Lower leg skin (tissue), 4 donors: ENCODE results near the gene BLOC1S3. TPM values are rescaled to one million over a fixed set of nuclear protein-coding genes. Genes with fewer than 3 reads are reported as not detected.

Experiments used
- DNase-seq, 2 donors: peaks; one replicate each; pipeline ENCODE4 v3.0.0-alpha.2; 2019; ENCODE audit warnings: low spot score in 2 of 2
- H3K4me3 ChIP-seq: fragments of 200-600 bp; sonication (generic); 2 replicates; pipeline ENCODE4 v1.5.1; 2017; ENCODE audit warnings: mild to moderate bottlenecking, low read depth; ENCODE audit not compliant: poor library complexity, severe bottlenecking
- POLR2A ChIP-seq, 2 donors: fragments of 450-650 bp; IDR thresholded peaks; one replicate each; pipeline ENCODE4 v1.6.1; 2016 to 2017; ENCODE audit warnings: antibody characterized with exemption in 2 of 2, mild to moderate bottlenecking in 1 of 2, moderate library complexity in 1 of 2
- WGBS, 2 donors: methylation state at CpG; one replicate each; pipeline ENCODE4 v1.1.5; 2018; 5-methylcytosine and 5-hydroxymethylcytosine counted together
- intact Hi-C: fragments of 100-400 bp; cut with DNase I; formaldehyde crosslinking; loops from one replicate; pipeline ENCODE4 v1.15.0; 2023; ENCODE audit warnings: low total_unique reads
- total RNA-seq, 4 donors: library from RNA; depleted of rRNA; stranded (reverse); fragments of >200 nt; gene quantifications; one replicate each; pipeline ENCODE4 v1.1.0, GENCODE V29; 2016
- TF ChIP-seq, protein P1 (sequence below), 3 donors: fragments of 450-650 bp; IDR thresholded peaks; one replicate each; pipeline ENCODE4 v1.5.1; 2016; ENCODE audit warnings: antibody characterized with exemption in 3 of 3, mild to moderate bottlenecking in 3 of 3, moderate library complexity in 2 of 3

BLOC1S3 gene
- total RNA-seq, 4 donors from 2014 or later: 26.6 to 65.1 (median 31.4) TPM

DNA sequence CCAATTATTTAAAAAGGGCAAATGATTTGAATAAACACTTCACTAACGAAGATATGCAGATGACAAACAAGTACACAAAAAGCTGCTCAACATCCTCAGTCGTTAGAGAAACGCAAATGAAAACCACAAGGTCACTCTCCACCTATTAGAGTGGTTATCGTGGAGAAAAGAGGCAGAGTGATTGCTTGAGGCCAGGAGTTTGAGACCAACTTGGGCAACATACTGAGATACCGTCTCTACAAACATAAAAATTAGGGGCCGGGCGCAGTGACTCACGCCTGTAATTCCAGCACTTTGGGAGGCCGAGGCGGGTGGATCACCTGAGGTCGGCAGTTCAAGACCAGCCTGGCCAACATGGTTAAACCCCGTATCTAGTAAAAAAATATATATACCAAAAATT, 27.2 kb downstream of the BLOC1S3 start:
- no peak overlapping the region for H3K4me3 ChIP-seq
- TF ChIP-seq, protein P1, sequence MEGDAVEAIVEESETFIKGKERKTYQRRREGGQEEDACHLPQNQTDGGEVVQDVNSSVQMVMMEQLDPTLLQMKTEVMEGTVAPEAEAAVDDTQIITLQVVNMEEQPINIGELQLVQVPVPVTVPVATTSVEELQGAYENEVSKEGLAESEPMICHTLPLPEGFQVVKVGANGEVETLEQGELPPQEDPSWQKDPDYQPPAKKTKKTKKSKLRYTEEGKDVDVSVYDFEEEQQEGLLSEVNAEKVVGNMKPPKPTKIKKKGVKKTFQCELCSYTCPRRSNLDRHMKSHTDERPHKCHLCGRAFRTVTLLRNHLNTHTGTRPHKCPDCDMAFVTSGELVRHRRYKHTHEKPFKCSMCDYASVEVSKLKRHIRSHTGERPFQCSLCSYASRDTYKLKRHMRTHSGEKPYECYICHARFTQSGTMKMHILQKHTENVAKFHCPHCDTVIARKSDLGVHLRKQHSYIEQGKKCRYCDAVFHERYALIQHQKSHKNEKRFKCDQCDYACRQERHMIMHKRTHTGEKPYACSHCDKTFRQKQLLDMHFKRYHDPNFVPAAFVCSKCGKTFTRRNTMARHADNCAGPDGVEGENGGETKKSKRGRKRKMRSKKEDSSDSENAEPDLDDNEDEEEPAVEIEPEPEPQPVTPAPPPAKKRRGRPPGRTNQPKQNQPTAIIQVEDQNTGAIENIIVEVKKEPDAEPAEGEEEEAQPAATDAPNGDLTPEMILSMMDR (IDR thresholded peaks at IDR 0.05): no peak
- TF ChIP-seq POLR2A (IDR thresholded peaks at IDR 0.05): no peak
- intact Hi-C loops: no loop called here
- no peak for DNase-seq
- WGBS, 2 donors: 85% methylated on average over 12 of the region's 12 CpGs

DNA sequence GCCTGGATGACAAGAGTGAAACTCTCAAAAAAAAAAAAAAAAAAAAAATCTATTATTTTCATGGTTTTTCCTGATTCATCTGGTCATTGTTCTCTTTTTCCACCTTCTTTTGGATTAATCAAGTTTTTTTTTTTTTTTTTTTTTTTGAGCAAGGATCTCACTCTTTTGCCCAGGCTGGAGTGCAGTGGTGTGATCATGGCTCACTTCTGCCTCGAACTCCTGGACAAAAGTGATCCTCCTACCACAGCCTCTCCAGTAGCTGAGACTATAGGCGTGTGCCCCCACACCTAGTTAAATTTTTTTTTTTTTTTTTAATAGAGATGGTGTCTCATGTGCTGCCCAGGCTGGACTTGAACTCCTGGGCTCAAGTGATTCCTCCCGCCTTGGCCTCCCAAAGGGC, 27.7 kb downstream of the BLOC1S3 start:
- intact Hi-C loops: no loop called here
- WGBS, 2 donors: 95% methylated on average over 3 of the region's 3 CpGs
- H3K4me3 ChIP-seq: no peak overlapping the region
- DNase-seq: no peak
- no peak for TF ChIP-seq POLR2A (IDR thresholded peaks at IDR 0.05)
- TF ChIP-seq, protein P1 (IDR thresholded peaks at IDR 0.05): no peak

DNA sequence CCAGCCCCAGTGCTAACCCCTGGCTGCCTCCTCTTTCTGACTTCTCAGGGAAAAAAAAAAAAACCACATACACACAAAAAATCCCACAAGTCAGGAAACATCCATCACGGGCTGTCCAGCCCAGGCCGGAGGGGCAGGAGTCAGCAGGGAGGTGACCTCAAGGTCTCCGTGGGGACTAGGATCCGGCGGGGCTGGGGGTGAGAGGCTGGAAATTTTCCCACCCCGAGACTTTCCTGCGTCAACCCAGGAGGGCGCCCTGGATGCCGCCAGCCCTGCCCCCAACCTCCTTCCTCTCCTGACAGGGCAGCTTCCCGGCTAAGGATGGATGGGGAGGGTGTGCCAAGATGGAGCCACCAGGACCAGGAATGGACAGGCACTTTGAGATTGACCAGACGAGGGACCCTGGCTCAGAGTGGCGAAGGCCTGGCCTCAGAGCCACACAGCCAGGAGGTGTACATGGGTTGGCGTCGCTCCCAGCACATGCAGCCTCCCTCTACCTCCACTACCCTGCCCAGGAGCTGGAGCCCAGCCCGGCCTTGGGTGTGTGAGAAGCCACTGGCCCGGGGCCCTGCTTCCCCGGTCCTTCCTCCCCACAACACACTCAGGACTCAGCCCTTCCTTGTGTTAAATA, 33.3 kb downstream of the BLOC1S3 start:
- DNase-seq: peak in 1 of 2 donors; percentile 89

GRCh38 chr19:45213031-45213430, 34.4 kb downstream of the BLOC1S3 start:
- 81 to 83% methylated on average over 23 of the region's 23 CpGs for whole genome bisulfite sequencing, 2 donors
- TF ChIP-seq POLR2A (IDR thresholded peaks at IDR 0.05): no peak
- no peak for DNase-seq
- intact Hi-C loops: no loop called here
- no peak overlapping the region for H3K4me3 ChIP-seq

More for the DNA sequence above, 33.3 kb downstream of the BLOC1S3 start:
- intact Hi-C loops: no loop called here
- WGBS, 2 donors: 18 to 32% methylated on average over 11 to 17 of the region's 17 CpGs
- no peak overlapping the region for H3K4me3 ChIP-seq
- no peak for TF ChIP-seq POLR2A (IDR thresholded peaks at IDR 0.05)
- TF ChIP-seq, protein P1 (IDR thresholded peaks at IDR 0.05): no peak

DNA sequence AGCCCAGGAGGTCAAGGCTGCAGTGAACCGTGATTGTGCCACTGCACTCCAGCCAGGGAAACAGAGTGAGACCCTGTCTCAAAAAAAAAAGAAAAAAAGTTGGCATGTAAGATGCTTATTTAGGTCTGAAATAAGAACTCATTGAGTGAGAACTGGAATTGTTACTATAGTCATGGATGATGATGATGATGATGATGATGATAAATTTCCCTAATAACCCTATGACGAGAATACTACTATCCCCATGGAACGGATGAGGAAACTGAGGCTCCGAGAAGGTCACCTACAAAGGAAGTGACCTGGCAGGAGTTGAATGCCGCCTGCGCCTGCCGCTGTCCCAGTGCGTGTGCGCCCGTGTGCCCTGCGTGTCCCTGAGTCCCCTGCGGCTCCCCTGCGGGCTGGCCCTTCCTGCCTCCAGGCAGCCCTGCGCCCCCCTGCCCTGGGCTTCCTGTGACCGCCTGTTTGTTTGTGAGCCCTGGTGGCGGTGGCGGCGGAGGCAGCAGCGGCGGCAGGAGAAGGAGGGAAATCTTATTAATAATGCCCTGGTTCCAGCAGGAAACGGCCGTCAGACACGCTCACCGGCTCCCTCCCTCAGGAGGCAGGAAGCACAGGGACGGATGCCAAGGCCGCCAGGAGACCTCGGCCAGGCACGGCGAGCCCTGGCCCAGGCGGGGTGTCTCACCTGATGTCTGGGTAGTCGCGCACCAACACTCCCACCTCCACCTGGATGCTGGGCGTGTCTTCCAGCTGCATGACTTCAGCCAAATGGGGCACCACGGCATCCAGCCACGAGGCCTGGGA, 37.0 kb downstream of the BLOC1S3 start:
- no peak for DNase-seq
- TF ChIP-seq POLR2A (IDR thresholded peaks at IDR 0.05): no peak
- TF ChIP-seq, protein P1 (IDR thresholded peaks at IDR 0.05): no peak
- intact Hi-C loops: no loop called here
- WGBS, 2 donors: 8 to 14% methylated on average over 32 to 33 of the region's 35 CpGs
- no peak overlapping the region for H3K4me3 ChIP-seq

DNA sequence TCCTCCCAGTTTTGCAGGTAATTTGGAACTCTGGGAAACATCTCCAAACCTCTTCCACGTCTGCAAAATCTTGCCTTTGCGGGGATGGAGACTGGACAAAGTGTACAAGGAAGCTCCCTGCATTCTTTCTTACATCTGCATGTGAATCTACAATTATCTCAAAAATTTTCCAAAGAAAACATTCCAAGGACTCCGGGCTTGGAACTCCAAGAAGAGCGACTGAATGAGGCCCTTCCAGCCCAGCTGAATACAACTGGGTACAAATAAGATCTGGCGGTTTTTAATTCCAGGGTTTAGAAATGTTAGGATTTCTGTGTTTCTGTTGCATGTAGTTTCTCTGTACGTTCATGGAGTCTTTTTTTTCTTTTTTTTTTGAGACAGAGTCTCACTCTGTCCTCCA, 38.1 kb downstream of the BLOC1S3 start:
- intact Hi-C loops: no loop called here
- no peak for DNase-seq
- TF ChIP-seq, protein P1 (IDR thresholded peaks at IDR 0.05): no peak
- TF ChIP-seq POLR2A (IDR thresholded peaks at IDR 0.05): no peak
- 56 to 65% methylated on average over 6 of the region's 6 CpGs for WGBS, 2 donors
- H3K4me3 ChIP-seq: no peak overlapping the region
